Lower lobe of right lung (tissue), 2 donors: ENCODE measurements around the gene RET. TPM values are rescaled to one million over a fixed set of nuclear protein-coding genes. Genes with fewer than 3 reads are reported as not detected.

ENCODE experiments used
- ATAC-seq, 2 donors: fragments of 200-7000 bp; cut with Tn5 transposase; one replicate each; pipeline ENCODE4 v1.9.1; 2020 to 2022; ENCODE audit warnings: mild to moderate bottlenecking in 2 of 2, moderate library complexity in 2 of 2
- DNase-seq: peaks from one replicate; pipeline ENCODE4 v3.0.0-alpha.2; 2020
- H3K27ac ChIP-seq: fragments of 200-600 bp; one replicate; pipeline ENCODE4 v1.8.0; 2022
- H3K27me3 ChIP-seq: fragments of 200-600 bp; one replicate; pipeline ENCODE4 v1.8.0; 2022; ENCODE audit warnings: low read depth
- H3K36me3 ChIP-seq: fragments of 200-600 bp; one replicate; pipeline ENCODE4 v1.8.0; 2022; ENCODE audit warnings: mild to moderate bottlenecking
- H3K4me1 ChIP-seq: fragments of 200-600 bp; one replicate; pipeline ENCODE4 v1.8.0; 2022
- H3K4me3 ChIP-seq: fragments of 200-600 bp; one replicate; pipeline ENCODE4 v1.8.0; 2022; ENCODE audit warnings: mild to moderate bottlenecking
- H3K9me3 ChIP-seq: fragments of 200-600 bp; one replicate; pipeline ENCODE4 v1.8.0; 2022
- CTCF ChIP-seq: fragments of 200-600 bp; IDR thresholded peaks from one replicate; pipeline ENCODE4 v1.8.0; 2022; ENCODE audit warnings: antibody characterized with exemption, mild to moderate bottlenecking
- intact Hi-C: fragments of 100-400 bp; cut with DNase I; formaldehyde crosslinking; loops from one replicate; pipeline ENCODE4 v1.11.0; 2022
- total RNA-seq: library from RNA; stranded (reverse); fragmentation: NEBNext Ultra II Directional; extraction: Animal tissue kit (Norgen Biotek cat#: 25700); gene quantifications from one replicate; pipeline ENCODE4 v1.2.1, GENCODE V29; 2021
- donor health status: DM: no; HTN: yes; CAD: no; lungs with severe emphysema.

Gene RET
- total RNA-seq, 1 donor from 2014 or later: 0.68 TPM

GRCh38 chr10:43119416-43120115 is 42.7 kb downstream of the RET start:
- no peak overlapping the region for H3K27ac ChIP-seq
- ATAC-seq: no peak
- no peaks in the 10 kb centered on the region for H3K36me3 ChIP-seq
- H3K4me3 ChIP-seq: no peak overlapping the region
- DNase-seq: peak; percentile 45
- peaks cover 17% of the 10 kb centered on the region for H3K4me1 ChIP-seq
- no peak for TF ChIP-seq CTCF
- H3K9me3 ChIP-seq: no peaks in the 10 kb centered on the region
- H3K27me3 ChIP-seq: no peaks in the 10 kb centered on the region
- intact Hi-C loops: no loop called here

- Histone ChIP-seq H3K36me3 (no peaks in the 10 kb centered on the region), H3K4me1 (peaks cover 17% of the 10 kb centered on the region), H3K27ac (no peak overlapping the region), H3K27me3 (no peaks in the 10 kb centered on the region), H3K9me3 (no peaks in the 10 kb centered on the region), H3K4me3 (no peak overlapping the region)
- DNase-seq (peak; percentile 42), ATAC-seq (no peak)
- no peak for TF ChIP-seq CTCF
- intact Hi-C loops: no loop called here
These were observed 43.5 kb downstream of the RET start for GRCh38 chr10:43120116-43120928.

GRCh38 chr10:43120929-43121314 is 44.1 kb downstream of the RET start:
- intact Hi-C loops: no loop called here
- H3K4me1 ChIP-seq: peaks cover 17% of the 10 kb centered on the region
- DNase-seq: peak; percentile 66

GRCh38 chr10:43121444-43121843 is 44.6 kb downstream of the RET start:
- DNase-seq: no peak

More at GRCh38 chr10:43120929-43121314, 44.1 kb downstream of the RET start:
- Histone ChIP-seq H3K9me3 (no peaks in the 10 kb centered on the region), H3K27ac (no peak overlapping the region), H3K4me3 (no peak overlapping the region), H3K36me3 (no peaks in the 10 kb centered on the region), H3K27me3 (no peaks in the 10 kb centered on the region)
- no peak for TF ChIP-seq CTCF
- ATAC-seq: peak; percentile 55 to 80

GRCh38 chr10:43122096-43122495 is 45.2 kb downstream of the RET start:
- H3K4me3 ChIP-seq: no peak overlapping the region
- DNase-seq: no peak
- ATAC-seq: no peak
- TF ChIP-seq CTCF: no peak
- intact Hi-C loops: no loop called here
- H3K4me1 ChIP-seq: peaks cover 17% of the 10 kb centered on the region
- H3K36me3 ChIP-seq: no peaks in the 10 kb centered on the region
- H3K27ac ChIP-seq: no peak overlapping the region
- H3K27me3 ChIP-seq: no peaks in the 10 kb centered on the region
- no peaks in the 10 kb centered on the region for H3K9me3 ChIP-seq

More at GRCh38 chr10:43121444-43121843, 44.6 kb downstream of the RET start:
- no peak for TF ChIP-seq CTCF
- intact Hi-C loops: no loop called here
- Histone ChIP-seq H3K27ac (no peak overlapping the region), H3K36me3 (no peaks in the 10 kb centered on the region), H3K9me3 (no peaks in the 10 kb centered on the region), H3K27me3 (no peaks in the 10 kb centered on the region), H3K4me3 (no peak overlapping the region), H3K4me1 (peaks cover 17% of the 10 kb centered on the region)
- no peak for ATAC-seq
